ENCODE measurements around the gene TMX3. TPM values are rescaled to one million over a fixed set of nuclear protein-coding genes. Genes with fewer than 3 reads are reported as not detected.

The TMX3 gene
- polyA plus RNA-seq, 1 donor from 2014 or later: 158 TPM

DNA sequence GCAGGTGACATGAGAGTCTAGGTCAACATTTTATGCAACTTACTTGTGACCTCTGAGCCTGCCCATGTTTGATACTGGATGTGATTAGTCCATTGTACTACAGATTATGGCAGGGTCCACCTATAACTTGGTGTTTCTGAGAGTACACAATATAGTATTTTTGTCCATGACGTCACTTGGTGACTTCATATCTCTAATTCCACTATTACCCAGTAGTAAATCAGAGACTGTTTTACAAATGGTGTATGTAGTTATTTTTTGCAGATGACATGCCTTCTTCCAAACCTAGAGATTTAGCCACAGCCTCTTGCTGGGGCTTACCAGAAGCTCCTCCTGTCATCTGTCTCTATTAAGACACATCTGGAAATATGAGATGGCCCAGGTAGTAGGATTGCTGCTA, 24.6 kb upstream of the TMX3 start:
- Histone ChIP-seq H3K9me2 (ENCODE audit: insufficient read depth, low read length) (no peaks in the 10 kb centered on the region), H3F3A (ENCODE audit: insufficient read depth, low read length, poor library complexity, severe bottlenecking) (no peaks in the 10 kb centered on the region), H3K9ac (ENCODE audit: low read length) (no peak overlapping the region), H3K79me2 (replicated peaks; ENCODE audit: insufficient read depth, low read length) (no peaks in the 10 kb centered on the region), H3K4me2 (ENCODE audit: low read length) (no peak overlapping the region), H3K9me3 (ENCODE audit: low read length) (no peaks in the 10 kb centered on the region), H3K27ac (ENCODE audit: low read length) (no peak overlapping the region), H2AFZ (ENCODE audit: low read depth, low read length) (no peak overlapping the region), H4K20me1 (ENCODE audit: insufficient read depth) (no peaks in the 10 kb centered on the region), H3K4me3 (ENCODE audit: low read length) (no peak overlapping the region), H3K27me3 (ENCODE audit: insufficient read depth, low read depth, low read length) (no peaks in the 10 kb centered on the region), H3K36me3 (ENCODE audit: insufficient read depth, low read length) (no peaks in the 10 kb centered on the region)
- TF ChIP-seq SMC3 (conservative IDR thresholded peaks at IDR 0.05; ENCODE audit: poor library complexity) (no peak), EZH2 (IDR thresholded peaks at IDR 0.05; ENCODE audit: borderline replicate concordance, insufficient read depth, low read length, poor library complexity, severe bottlenecking) (no peak), TAF1 (IDR thresholded peaks at IDR 0.05; ENCODE audit: low read depth) (no peak), POLR2AphosphoS5 (IDR thresholded peaks at IDR 0.05) (no peak), EP300 (conservative IDR thresholded peaks at IDR 0.05; ENCODE audit: poor library complexity, severe bottlenecking) (no peak)
- TF ChIP-seq, protein P1, sequence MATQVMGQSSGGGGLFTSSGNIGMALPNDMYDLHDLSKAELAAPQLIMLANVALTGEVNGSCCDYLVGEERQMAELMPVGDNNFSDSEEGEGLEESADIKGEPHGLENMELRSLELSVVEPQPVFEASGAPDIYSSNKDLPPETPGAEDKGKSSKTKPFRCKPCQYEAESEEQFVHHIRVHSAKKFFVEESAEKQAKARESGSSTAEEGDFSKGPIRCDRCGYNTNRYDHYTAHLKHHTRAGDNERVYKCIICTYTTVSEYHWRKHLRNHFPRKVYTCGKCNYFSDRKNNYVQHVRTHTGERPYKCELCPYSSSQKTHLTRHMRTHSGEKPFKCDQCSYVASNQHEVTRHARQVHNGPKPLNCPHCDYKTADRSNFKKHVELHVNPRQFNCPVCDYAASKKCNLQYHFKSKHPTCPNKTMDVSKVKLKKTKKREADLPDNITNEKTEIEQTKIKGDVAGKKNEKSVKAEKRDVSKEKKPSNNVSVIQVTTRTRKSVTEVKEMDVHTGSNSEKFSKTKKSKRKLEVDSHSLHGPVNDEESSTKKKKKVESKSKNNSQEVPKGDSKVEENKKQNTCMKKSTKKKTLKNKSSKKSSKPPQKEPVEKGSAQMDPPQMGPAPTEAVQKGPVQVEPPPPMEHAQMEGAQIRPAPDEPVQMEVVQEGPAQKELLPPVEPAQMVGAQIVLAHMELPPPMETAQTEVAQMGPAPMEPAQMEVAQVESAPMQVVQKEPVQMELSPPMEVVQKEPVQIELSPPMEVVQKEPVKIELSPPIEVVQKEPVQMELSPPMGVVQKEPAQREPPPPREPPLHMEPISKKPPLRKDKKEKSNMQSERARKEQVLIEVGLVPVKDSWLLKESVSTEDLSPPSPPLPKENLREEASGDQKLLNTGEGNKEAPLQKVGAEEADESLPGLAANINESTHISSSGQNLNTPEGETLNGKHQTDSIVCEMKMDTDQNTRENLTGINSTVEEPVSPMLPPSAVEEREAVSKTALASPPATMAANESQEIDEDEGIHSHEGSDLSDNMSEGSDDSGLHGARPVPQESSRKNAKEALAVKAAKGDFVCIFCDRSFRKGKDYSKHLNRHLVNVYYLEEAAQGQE (IDR thresholded peaks at IDR 0.05; ENCODE audit: borderline replicate concordance): no peak

DNA sequence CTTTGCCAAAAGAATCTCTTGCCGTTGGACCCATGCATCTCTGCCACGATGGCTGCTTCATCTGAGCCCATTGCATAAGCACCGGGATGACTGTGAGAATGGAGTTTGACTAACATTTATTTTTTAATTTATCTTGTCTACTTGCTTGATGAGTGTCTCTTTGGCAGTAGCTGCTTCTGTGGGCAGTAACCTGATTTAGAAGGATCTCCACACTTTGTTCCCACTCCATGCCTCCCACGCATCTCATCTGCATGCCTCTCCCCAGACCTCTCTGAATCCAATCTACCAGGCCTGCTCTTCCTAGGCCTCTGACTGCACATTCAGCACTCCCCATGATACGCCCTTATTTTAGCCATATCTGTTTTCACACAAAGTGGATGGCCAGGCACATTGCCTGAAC, 23.7 kb upstream of the TMX3 start:
- no peaks in the 10 kb centered on the region for H4K20me1 ChIP-seq (ENCODE audit: insufficient read depth)
- no peaks in the 10 kb centered on the region for H3K9me2 ChIP-seq (ENCODE audit: insufficient read depth, low read length)
- no peak overlapping the region for H3K4me2 ChIP-seq (ENCODE audit: low read length)
- H3K27me3 ChIP-seq (ENCODE audit: insufficient read depth, low read depth, low read length): no peaks in the 10 kb centered on the region
- H3K9me3 ChIP-seq (ENCODE audit: low read length): no peaks in the 10 kb centered on the region
- no peaks in the 10 kb centered on the region for H3F3A ChIP-seq (ENCODE audit: insufficient read depth, low read length, poor library complexity, severe bottlenecking)
- no peak overlapping the region for H3K27ac ChIP-seq (ENCODE audit: low read length)
- H3K9ac ChIP-seq (ENCODE audit: low read length): no peak overlapping the region
- no peaks in the 10 kb centered on the region for H3K36me3 ChIP-seq (ENCODE audit: insufficient read depth, low read length)
- TF ChIP-seq RAD21 (conservative IDR thresholded peaks at IDR 0.05): no peak
- TF ChIP-seq, protein P1 (IDR thresholded peaks at IDR 0.05; ENCODE audit: borderline replicate concordance): no peak
- no peak for TF ChIP-seq SMC3 (conservative IDR thresholded peaks at IDR 0.05; ENCODE audit: poor library complexity)
- TF ChIP-seq EP300 (conservative IDR thresholded peaks at IDR 0.05; ENCODE audit: poor library complexity, severe bottlenecking): no peak
- no peak for TF ChIP-seq TAF1 (IDR thresholded peaks at IDR 0.05; ENCODE audit: low read depth)
- H2AFZ ChIP-seq (ENCODE audit: low read depth, low read length): no peak overlapping the region
- H3K79me2 ChIP-seq (replicated peaks; ENCODE audit: insufficient read depth, low read length): no peaks in the 10 kb centered on the region
- H3K4me3 ChIP-seq (ENCODE audit: low read length): no peak overlapping the region
